Measurements from ENCODE around the gene KLHL20. TPM values are rescaled to one million over a fixed set of nuclear protein-coding genes. Genes with fewer than 3 reads are reported as not detected.
"Not testable (repeated sequence)": the region's sequence is repeated elsewhere in the genome, so short reads cannot be mapped to it uniquely, and the experiment has no call there.

The KLHL20 gene
- polyA plus RNA-seq, 1 donor from 2014 or later, result 33.2 TPM

- Histone ChIP-seq H2AFZ (ENCODE audit: low read depth, low read length) (no peak overlapping the region), H3K79me2 (replicated peaks; ENCODE audit: insufficient read depth, low read length) (no peaks in the 10 kb centered on the region), H3K9me3 (ENCODE audit: low read length) (peaks cover 3% of the 10 kb centered on the region), H3K9me2 (ENCODE audit: insufficient read depth, low read length) (no peaks in the 10 kb centered on the region), H3K27me3 (ENCODE audit: insufficient read depth, low read depth, low read length) (no peaks in the 10 kb centered on the region), H3K27ac (ENCODE audit: low read length) (no peak overlapping the region), H3K4me3 (ENCODE audit: low read length) (no peak overlapping the region), H3K36me3 (ENCODE audit: insufficient read depth, low read length) (peaks cover 18% of the 10 kb centered on the region), H3F3A (ENCODE audit: insufficient read depth, low read length, poor library complexity, severe bottlenecking) (no peaks in the 10 kb centered on the region), H3K9ac (ENCODE audit: low read length) (no peak overlapping the region), H4K20me1 (ENCODE audit: insufficient read depth) (no peaks in the 10 kb centered on the region), H3K4me2 (ENCODE audit: low read length) (no peak overlapping the region)
- TF ChIP-seq EZH2 (IDR thresholded peaks at IDR 0.05; ENCODE audit: borderline replicate concordance, insufficient read depth, low read length, poor library complexity, severe bottlenecking), result no peak
These were observed 44.2 kb downstream of the KLHL20 start for GRCh38 chr1:173758980-173759379.

- not testable (repeated sequence) for H3K9me3 ChIP-seq (ENCODE audit: low read length); H3K9ac ChIP-seq (ENCODE audit: low read length); H3K79me2 ChIP-seq (replicated peaks; ENCODE audit: insufficient read depth, low read length); H3K9me2 ChIP-seq (ENCODE audit: insufficient read depth, low read length); H3K4me3 ChIP-seq (ENCODE audit: low read length); H4K20me1 ChIP-seq (ENCODE audit: insufficient read depth); H3K4me2 ChIP-seq (ENCODE audit: low read length); H3F3A ChIP-seq (ENCODE audit: insufficient read depth, low read length, poor library complexity, severe bottlenecking); H3K27ac ChIP-seq (ENCODE audit: low read length); H3K27me3 ChIP-seq (ENCODE audit: insufficient read depth, low read depth, low read length); H2AFZ ChIP-seq (ENCODE audit: low read depth, low read length)
- H3K36me3 ChIP-seq (ENCODE audit: insufficient read depth, low read length), result peaks cover 10% of the 10 kb centered on the region
These were observed 49.5 kb downstream of the KLHL20 start for GRCh38 chr1:173764331-173764730.

- H3K9me2 ChIP-seq (ENCODE audit: insufficient read depth, low read length), result no peaks in the 10 kb centered on the region
- no peaks in the 10 kb centered on the region for H3K79me2 ChIP-seq (replicated peaks; ENCODE audit: insufficient read depth, low read length)
- H3K9me3 ChIP-seq (ENCODE audit: low read length), result peaks cover 4% of the 10 kb centered on the region
- H3K36me3 ChIP-seq (ENCODE audit: insufficient read depth, low read length), result peaks cover 7% of the 10 kb centered on the region
- H2AFZ ChIP-seq (ENCODE audit: low read depth, low read length), result no peak overlapping the region
- TF ChIP-seq REST (IDR thresholded peaks at IDR 0.05; ENCODE audit: borderline replicate concordance), result no peak
- TF ChIP-seq EP300 (conservative IDR thresholded peaks at IDR 0.05; ENCODE audit: poor library complexity, severe bottlenecking), result no peak
- no peak for TF ChIP-seq RAD21 (conservative IDR thresholded peaks at IDR 0.05)
- TF ChIP-seq MXI1 (conservative IDR thresholded peaks at IDR 0.05; ENCODE audit: poor library complexity, severe bottlenecking), result no peak
- no peak for TF ChIP-seq POLR2AphosphoS5 (IDR thresholded peaks at IDR 0.05)
- TF ChIP-seq EZH2 (IDR thresholded peaks at IDR 0.05; ENCODE audit: borderline replicate concordance, insufficient read depth, low read length, poor library complexity, severe bottlenecking), result no peak
- H3K4me3 ChIP-seq (ENCODE audit: low read length), result no peak overlapping the region
- H3F3A ChIP-seq (ENCODE audit: insufficient read depth, low read length, poor library complexity, severe bottlenecking), result no peaks in the 10 kb centered on the region
- H3K27me3 ChIP-seq (ENCODE audit: insufficient read depth, low read depth, low read length), result no peaks in the 10 kb centered on the region
- H3K4me2 ChIP-seq (ENCODE audit: low read length), result no peak overlapping the region
- no peaks in the 10 kb centered on the region for H4K20me1 ChIP-seq (ENCODE audit: insufficient read depth)
- H3K27ac ChIP-seq (ENCODE audit: low read length), result no peak overlapping the region
- H3K9ac ChIP-seq (ENCODE audit: low read length), result no peak overlapping the region
These were observed 53.4 kb downstream of the KLHL20 start for GRCh38 chr1:173768206-173768605.

- no peak overlapping the region for H3K27ac ChIP-seq (ENCODE audit: low read length)
- TF ChIP-seq RAD21 (conservative IDR thresholded peaks at IDR 0.05) (no peak), MXI1 (conservative IDR thresholded peaks at IDR 0.05; ENCODE audit: poor library complexity, severe bottlenecking) (no peak), EZH2 (IDR thresholded peaks at IDR 0.05; ENCODE audit: borderline replicate concordance, insufficient read depth, low read length, poor library complexity, severe bottlenecking) (no peak), REST (IDR thresholded peaks at IDR 0.05; ENCODE audit: borderline replicate concordance) (no peak), EP300 (conservative IDR thresholded peaks at IDR 0.05; ENCODE audit: poor library complexity, severe bottlenecking) (no peak), TAF1 (IDR thresholded peaks at IDR 0.05; ENCODE audit: low read depth) (no peak), POLR2AphosphoS5 (IDR thresholded peaks at IDR 0.05) (no peak), CTCF (IDR thresholded peaks at IDR 0.05; ENCODE audit: poor library complexity, severe bottlenecking) (no peak), SMC3 (conservative IDR thresholded peaks at IDR 0.05; ENCODE audit: poor library complexity) (no peak)
These were observed 54.0 kb downstream of the KLHL20 start for GRCh38 chr1:173768827-173769226.

More at GRCh38 chr1:173768827-173769226, 54.0 kb downstream of the KLHL20 start:
- peaks cover 7% of the 10 kb centered on the region for H3K36me3 ChIP-seq (ENCODE audit: insufficient read depth, low read length)
- H3K4me3 ChIP-seq (ENCODE audit: low read length), result no peak overlapping the region
- H3K9ac ChIP-seq (ENCODE audit: low read length), result no peak overlapping the region
- peaks cover 3% of the 10 kb centered on the region for H3K9me3 ChIP-seq (ENCODE audit: low read length)
- no peak overlapping the region for H3K4me2 ChIP-seq (ENCODE audit: low read length)
- H3K27me3 ChIP-seq (ENCODE audit: insufficient read depth, low read depth, low read length), result no peaks in the 10 kb centered on the region
- H3K9me2 ChIP-seq (ENCODE audit: insufficient read depth, low read length), result no peaks in the 10 kb centered on the region
- no peaks in the 10 kb centered on the region for H3K79me2 ChIP-seq (replicated peaks; ENCODE audit: insufficient read depth, low read length)
- no peak overlapping the region for H2AFZ ChIP-seq (ENCODE audit: low read depth, low read length)
- H4K20me1 ChIP-seq (ENCODE audit: insufficient read depth), result no peaks in the 10 kb centered on the region
- no peaks in the 10 kb centered on the region for H3F3A ChIP-seq (ENCODE audit: insufficient read depth, low read length, poor library complexity, severe bottlenecking)

Measured in neural cell (in vitro differentiated cells).